Measurements from ENCODE around the gene OSBPL6.

Gene OSBPL6

GRCh38 chr2:178428396-178428806 lies 234.1 kb downstream of the OSBPL6 start:
- FAIRE-seq: no peak
- no peak for DNase-seq (ENCODE audit: low spot score)

DNA sequence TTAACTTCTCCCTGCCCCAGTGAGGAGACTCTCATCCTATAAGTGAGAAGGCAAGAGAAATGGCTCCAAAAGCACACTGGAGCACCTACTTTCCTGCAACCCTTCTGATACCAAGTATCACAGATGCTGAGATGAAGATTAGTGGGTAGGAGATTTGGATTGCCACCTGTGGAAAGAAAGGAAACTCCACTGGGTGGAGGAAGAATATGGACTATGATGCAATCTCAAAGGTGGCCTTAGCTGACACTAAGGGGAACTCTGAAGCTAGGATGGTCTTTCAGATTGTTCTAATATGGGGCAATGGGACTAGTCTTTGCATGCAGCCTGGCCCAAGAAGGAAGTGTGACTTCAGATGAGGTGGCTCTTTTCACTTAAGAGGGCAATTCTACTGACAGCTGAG lies 235.0 kb downstream of the OSBPL6 start:
- DNase-seq (ENCODE audit: low spot score) (no peak), FAIRE-seq (no peak)

- no peak for DNase-seq (ENCODE audit: low spot score)
- FAIRE-seq: no peak
These were observed 242.3 kb downstream of the OSBPL6 start for GRCh38 chr2:178436662-178437061.

GRCh38 chr2:178441426-178441825 lies 247.1 kb downstream of the OSBPL6 start:
- FAIRE-seq: no peak
- DNase-seq (ENCODE audit: low spot score): no peak

DNA sequence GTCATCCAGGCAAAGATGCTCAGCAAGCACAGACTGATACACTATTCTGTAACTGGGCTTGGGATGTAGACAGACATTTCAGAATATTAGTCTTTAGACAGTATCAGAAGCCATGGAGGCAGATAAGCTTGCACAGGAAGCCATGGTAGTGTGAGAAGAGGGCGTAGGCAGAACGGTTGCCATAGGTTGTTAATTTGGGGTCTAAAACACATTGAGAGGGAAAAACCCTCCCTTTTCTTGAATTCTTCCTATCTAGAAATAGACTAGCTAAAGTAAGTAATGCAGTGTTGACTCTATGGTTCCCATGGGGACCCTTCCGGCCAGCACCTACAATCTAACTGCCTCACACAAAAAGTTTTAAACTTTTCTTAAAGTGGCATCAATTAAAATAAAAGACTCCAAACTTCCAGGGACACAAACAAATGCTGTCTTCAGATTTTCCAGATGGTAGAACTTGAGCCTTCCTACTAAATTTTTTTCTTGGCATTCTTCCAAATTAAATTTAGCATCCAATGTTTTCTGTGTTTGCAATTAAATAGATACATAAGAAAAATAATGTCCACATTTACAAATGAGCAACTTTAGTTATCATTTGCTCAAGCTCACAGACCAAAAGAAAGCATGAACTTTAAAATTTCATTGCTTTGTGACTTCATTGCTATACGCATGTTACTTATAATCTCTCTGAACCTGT lies 254.8 kb downstream of the OSBPL6 start:
- DNase-seq (ENCODE audit: low spot score): no peak
- no peak for FAIRE-seq

- FAIRE-seq: no peak
These were observed 255.6 kb downstream of the OSBPL6 start for GRCh38 chr2:178449700-178450523.

DNA sequence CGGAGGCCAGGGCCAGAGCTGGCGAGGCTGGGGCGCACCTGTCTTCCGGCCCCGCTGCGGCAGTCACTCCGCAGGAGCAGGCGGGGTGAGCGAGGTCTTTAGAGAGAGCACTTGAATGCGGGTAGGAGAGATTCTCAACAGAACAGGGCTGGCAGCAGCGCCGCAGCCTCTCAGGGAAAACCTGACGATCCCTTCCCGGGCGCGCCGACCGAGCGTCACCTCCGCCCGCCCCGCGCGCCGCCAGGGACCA lies 256.1 kb downstream of the OSBPL6 start:
- no peak for FAIRE-seq
- no peak for DNase-seq (ENCODE audit: low spot score)

More at GRCh38 chr2:178449700-178450523, 255.6 kb downstream of the OSBPL6 start:
- no peak for DNase-seq (ENCODE audit: low spot score)

GRCh38 chr2:178450774-178451525 lies 256.6 kb downstream of the OSBPL6 start, which contains the start of the genes PJVK and PRKRA:
TSS of gene PJVK (plus strand) at chr2:178451378. CDS start at chr2:178453410, 2,032 bp downstream.
TSS of gene PRKRA (minus strand) at chr2:178451175. CDS start at chr2:178451030, 145 bp downstream.
- DNase-seq (ENCODE audit: low spot score) (peak; percentile 90), FAIRE-seq (peak; percentile 81)

- no peak for DNase-seq (ENCODE audit: low spot score)
- FAIRE-seq: no peak
These were observed 258.0 kb downstream of the OSBPL6 start for GRCh38 chr2:178452334-178452733.

Measured in RCC 7860 (cell line).